Measurements from ENCODE around the gene RMRP.

The RMRP gene

GRCh38 chr9:35657546-35658136, at the start of gene RMRP:
Gene RMRP (minus strand): TSS chr9:35658019.
- TF ChIP-seq CTCF (IDR thresholded peaks at IDR 0.05; ENCODE audit: insufficient read depth, low read length, poor library complexity, severe bottlenecking) = peak; percentile 19
- no peaks in the 10 kb centered on the region for H3K27me3 ChIP-seq (replicated peaks; ENCODE audit: control insufficient read depth, insufficient read depth, low read length)
- H3K4me3 ChIP-seq (replicated peaks; ENCODE audit: low read depth, low read length) = peak within 1 kb of the TSS; percentile 96
- DNase-seq (ENCODE audit: extremely low read depth, insufficient read length) = peak; percentile 94
- H3K36me3 ChIP-seq (ENCODE audit: control insufficient read depth, insufficient read depth, low read length) = peaks cover 12% of the 10 kb centered on the region

- Histone ChIP-seq H3K27me3 (replicated peaks; ENCODE audit: control insufficient read depth, insufficient read depth, low read length) (no peaks in the 10 kb centered on the region), H3K36me3 (ENCODE audit: control insufficient read depth, insufficient read depth, low read length) (peaks cover 68% of the 10 kb centered on the region), H3K4me3 (replicated peaks; ENCODE audit: low read depth, low read length) (no peak overlapping the region)
- TF ChIP-seq CTCF (IDR thresholded peaks at IDR 0.05; ENCODE audit: insufficient read depth, low read length, poor library complexity, severe bottlenecking) = no peak
- no peak for DNase-seq (ENCODE audit: extremely low read depth, insufficient read length)
Measured at GRCh38 chr9:35706951-35707350, 49.1 kb upstream of the RMRP start.

GRCh38 chr9:35705836-35706430, 48.1 kb upstream of the RMRP start:
- TF ChIP-seq CTCF (IDR thresholded peaks at IDR 0.05; ENCODE audit: insufficient read depth, low read length, poor library complexity, severe bottlenecking) = no peak

GRCh38 chr9:35705372-35705771, 47.6 kb upstream of the RMRP start:
- no peak for TF ChIP-seq CTCF (IDR thresholded peaks at IDR 0.05; ENCODE audit: insufficient read depth, low read length, poor library complexity, severe bottlenecking)
- H3K27me3 ChIP-seq (replicated peaks; ENCODE audit: control insufficient read depth, insufficient read depth, low read length) = no peaks in the 10 kb centered on the region
- no peak overlapping the region for H3K4me3 ChIP-seq (replicated peaks; ENCODE audit: low read depth, low read length)
- H3K36me3 ChIP-seq (ENCODE audit: control insufficient read depth, insufficient read depth, low read length) = peaks cover 59% of the 10 kb centered on the region
- no peak for DNase-seq (ENCODE audit: extremely low read depth, insufficient read length)

More at GRCh38 chr9:35705836-35706430, 48.1 kb upstream of the RMRP start:
- H3K27me3 ChIP-seq (replicated peaks; ENCODE audit: control insufficient read depth, insufficient read depth, low read length) = no peaks in the 10 kb centered on the region
- DNase-seq (ENCODE audit: extremely low read depth, insufficient read length) = no peak
- H3K36me3 ChIP-seq (ENCODE audit: control insufficient read depth, insufficient read depth, low read length) = peaks cover 64% of the 10 kb centered on the region
- no peak overlapping the region for H3K4me3 ChIP-seq (replicated peaks; ENCODE audit: low read depth, low read length)

GRCh38 chr9:35703906-35704672, 46.3 kb upstream of the RMRP start:
- DNase-seq (ENCODE audit: extremely low read depth, insufficient read length) = no peak
- Histone ChIP-seq H3K4me3 (replicated peaks; ENCODE audit: low read depth, low read length) (no peak overlapping the region), H3K27me3 (replicated peaks; ENCODE audit: control insufficient read depth, insufficient read depth, low read length) (no peaks in the 10 kb centered on the region), H3K36me3 (ENCODE audit: control insufficient read depth, insufficient read depth, low read length) (peaks cover 70% of the 10 kb centered on the region)
- no peak for TF ChIP-seq CTCF (IDR thresholded peaks at IDR 0.05; ENCODE audit: insufficient read depth, low read length, poor library complexity, severe bottlenecking)
